ENCODE data around the gene HMBS. TPM values are rescaled to one million over a fixed set of nuclear protein-coding genes. Genes with fewer than 3 reads are reported as not detected.

Gene HMBS
- polyA plus RNA-seq, 4 donors, result 18.4 to 45.3 (median 20.5) TPM

DNA sequence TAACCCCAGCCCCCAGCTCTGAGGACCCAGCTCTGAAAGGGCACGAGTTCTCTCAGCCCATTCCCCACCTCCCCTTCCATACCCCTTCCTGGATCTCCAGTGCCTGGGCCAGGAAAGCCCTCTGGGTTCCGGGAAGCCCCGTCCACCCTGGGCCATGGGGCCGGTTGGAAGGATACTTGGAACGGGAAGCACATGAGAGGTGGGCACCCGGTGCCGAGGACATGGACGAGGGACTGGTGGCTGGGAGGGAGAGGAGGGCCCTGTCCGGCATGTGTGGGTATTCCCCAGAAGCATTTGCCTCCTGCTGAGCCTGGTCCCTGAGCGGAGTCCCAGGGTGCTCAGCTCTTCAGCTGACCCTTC, 31.5 kb downstream of the HMBS start:
- Histone ChIP-seq H3K27ac (ENCODE audit: low read depth in 1 of 3, low read length in 2 of 3) (peak overlapping the region in 1 of 3 donors; percentile 78), H3K27me3 (ENCODE audit: control insufficient read depth in 3 of 3, insufficient read depth in 3 of 3, low read length in 3 of 3) (no peaks in the 10 kb centered on the region), H3K4me1 (ENCODE audit: control insufficient read depth in 3 of 3, insufficient read depth in 2 of 3, low read depth in 1 of 3, low read length in 2 of 3) (peaks cover 0 to 8% (median 0%) of the 10 kb centered on the region in 3 donors), H3K4me3 (ENCODE audit: low read depth in 1 of 3, low read length in 3 of 3) (no peak overlapping the region), H3K36me3 (ENCODE audit: control insufficient read depth in 3 of 3, insufficient read depth in 2 of 3, low read depth in 1 of 3, low read length in 3 of 3) (peaks cover 21 to 55% (median 32%) of the 10 kb centered on the region in 3 donors), H3K9me3 (ENCODE audit: control insufficient read depth in 2 of 2, insufficient read depth in 1 of 2, low read depth in 1 of 2, low read length in 1 of 2) (no peaks in the 10 kb centered on the region)
- FAIRE-seq (no peak), DNase-seq (no peak)
- WGBS, 3 donors, result 84 to 93% (median 89%) methylated on average over 7 to 10 of the region's 10 CpGs

DNA sequence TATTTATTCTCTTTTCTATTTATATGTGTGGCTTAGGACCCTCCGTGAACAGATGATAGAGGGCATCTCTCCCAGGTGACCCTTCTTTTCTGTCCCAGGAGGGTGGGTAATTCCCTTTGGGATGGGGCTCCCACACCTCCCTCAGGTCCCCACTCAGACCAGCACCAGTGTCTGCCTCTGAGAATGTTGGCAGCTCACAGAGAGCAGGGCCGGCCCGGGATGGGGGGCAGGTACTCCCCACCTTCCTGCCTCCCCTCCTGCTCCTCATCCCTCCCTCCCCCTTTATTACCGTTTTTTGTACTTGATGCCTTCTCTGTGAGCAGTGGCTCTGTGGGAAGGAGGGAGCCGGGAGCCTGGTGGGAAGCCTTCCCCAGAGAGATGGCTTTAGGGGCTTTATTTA, 31.9 kb downstream of the HMBS start:
- Histone ChIP-seq H3K36me3 (ENCODE audit: control insufficient read depth in 3 of 3, insufficient read depth in 2 of 3, low read depth in 1 of 3, low read length in 3 of 3) (peaks cover 17 to 51% (median 28%) of the 10 kb centered on the region in 3 donors), H3K27ac (ENCODE audit: low read depth in 1 of 3, low read length in 2 of 3) (no peak overlapping the region), H3K4me3 (ENCODE audit: low read depth in 1 of 3, low read length in 3 of 3) (no peak overlapping the region), H3K4me1 (ENCODE audit: control insufficient read depth in 3 of 3, insufficient read depth in 2 of 3, low read depth in 1 of 3, low read length in 2 of 3) (peaks cover 0 to 8% (median 0%) of the 10 kb centered on the region in 3 donors), H3K9me3 (ENCODE audit: control insufficient read depth in 2 of 2, insufficient read depth in 1 of 2, low read depth in 1 of 2, low read length in 1 of 2) (no peaks in the 10 kb centered on the region), H3K27me3 (ENCODE audit: control insufficient read depth in 3 of 3, insufficient read depth in 3 of 3, low read length in 3 of 3) (no peaks in the 10 kb centered on the region)
- FAIRE-seq, result no peak
- no peak for DNase-seq
- WGBS, 3 donors, result 79 to 83% (median 83%) methylated on average over 5 of the region's 5 CpGs

DNA sequence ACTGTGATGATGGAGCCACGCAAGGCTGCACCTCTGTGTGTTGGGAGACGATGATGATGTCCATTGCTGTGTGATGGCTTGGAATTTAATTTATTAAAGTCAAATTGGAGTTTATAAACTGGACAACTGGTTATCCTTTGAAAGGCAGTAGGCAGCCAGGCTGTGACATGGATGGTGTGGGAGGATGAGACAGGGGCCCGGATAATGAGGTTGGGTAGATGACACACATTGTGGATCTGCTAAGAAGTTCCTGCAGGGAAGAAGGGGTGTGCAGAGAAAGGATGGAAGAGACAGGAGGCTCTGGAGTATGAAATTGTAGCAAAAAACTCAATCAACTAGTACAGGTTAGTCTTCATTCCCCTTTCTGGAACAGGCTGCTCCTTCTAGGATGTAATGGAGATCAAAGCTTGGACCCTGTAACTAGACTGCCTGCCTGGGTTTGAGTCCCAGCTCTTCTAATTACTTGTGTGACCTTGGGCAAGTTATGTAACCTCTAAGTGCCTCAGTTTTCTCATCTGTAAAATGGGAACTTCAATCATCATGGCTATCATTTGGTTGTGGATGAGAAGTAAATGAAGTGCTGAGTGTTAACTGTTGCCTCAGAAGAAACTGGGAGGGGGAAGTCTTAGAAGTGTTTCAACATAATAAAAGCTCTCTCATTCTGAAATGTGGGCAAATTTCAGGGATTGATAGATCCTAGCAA, 32.5 kb downstream of the HMBS start:
- no peak for DNase-seq
- no peak for FAIRE-seq
- Histone ChIP-seq H3K36me3 (ENCODE audit: control insufficient read depth in 3 of 3, insufficient read depth in 2 of 3, low read depth in 1 of 3, low read length in 3 of 3) (peaks cover 16 to 45% (median 24%) of the 10 kb centered on the region in 3 donors), H3K4me3 (ENCODE audit: low read depth in 1 of 3, low read length in 3 of 3) (no peak overlapping the region), H3K4me1 (ENCODE audit: control insufficient read depth in 3 of 3, insufficient read depth in 2 of 3, low read depth in 1 of 3, low read length in 2 of 3) (peaks cover 0 to 10% (median under 1%) of the 10 kb centered on the region in 3 donors), H3K27me3 (ENCODE audit: control insufficient read depth in 3 of 3, insufficient read depth in 3 of 3, low read length in 3 of 3) (no peaks in the 10 kb centered on the region), H3K27ac (ENCODE audit: low read depth in 1 of 3, low read length in 2 of 3) (no peak overlapping the region), H3K9me3 (ENCODE audit: control insufficient read depth in 2 of 2, insufficient read depth in 1 of 2, low read depth in 1 of 2, low read length in 1 of 2) (no peaks in the 10 kb centered on the region)
- 92 to 95% (median 93%) methylated on average over 3 of the region's 3 CpGs for WGBS, 3 donors

DNA sequence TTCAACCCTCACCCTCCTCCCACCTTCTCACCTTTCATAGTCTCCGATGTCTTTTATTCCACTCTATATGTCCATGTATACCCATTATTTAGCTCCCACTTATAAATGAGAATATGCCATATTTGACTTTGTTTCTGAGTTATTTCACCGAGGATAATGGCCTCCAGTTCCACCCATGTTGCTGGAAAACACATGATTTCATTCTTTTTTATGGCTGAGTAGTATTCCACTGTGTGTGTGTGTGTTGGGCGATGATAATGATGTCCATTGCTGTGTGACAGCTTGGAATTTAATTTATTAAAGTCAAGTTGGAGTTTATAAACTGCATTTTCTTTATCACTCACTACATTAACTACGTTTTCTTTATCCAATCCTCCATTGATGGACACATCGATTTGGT, 33.5 kb downstream of the HMBS start:
- Histone ChIP-seq H3K36me3 (ENCODE audit: control insufficient read depth in 3 of 3, insufficient read depth in 2 of 3, low read depth in 1 of 3, low read length in 3 of 3) (peaks cover 9 to 34% (median 15%) of the 10 kb centered on the region in 3 donors), H3K27me3 (ENCODE audit: control insufficient read depth in 3 of 3, insufficient read depth in 3 of 3, low read length in 3 of 3) (no peaks in the 10 kb centered on the region), H3K4me3 (ENCODE audit: low read depth in 1 of 3, low read length in 3 of 3) (no peak overlapping the region), H3K4me1 (ENCODE audit: control insufficient read depth in 3 of 3, insufficient read depth in 2 of 3, low read depth in 1 of 3, low read length in 2 of 3) (peaks cover 1 to 15% (median 6%) of the 10 kb centered on the region in 3 donors), H3K27ac (ENCODE audit: low read depth in 1 of 3, low read length in 2 of 3) (no peak overlapping the region), H3K9me3 (ENCODE audit: control insufficient read depth in 2 of 2, insufficient read depth in 1 of 2, low read depth in 1 of 2, low read length in 1 of 2) (no peaks in the 10 kb centered on the region)
- 95 to 96% (median 96%) methylated on average over 5 of the region's 5 CpGs for WGBS, 3 donors
- DNase-seq, result no peak
- no peak for FAIRE-seq

DNA sequence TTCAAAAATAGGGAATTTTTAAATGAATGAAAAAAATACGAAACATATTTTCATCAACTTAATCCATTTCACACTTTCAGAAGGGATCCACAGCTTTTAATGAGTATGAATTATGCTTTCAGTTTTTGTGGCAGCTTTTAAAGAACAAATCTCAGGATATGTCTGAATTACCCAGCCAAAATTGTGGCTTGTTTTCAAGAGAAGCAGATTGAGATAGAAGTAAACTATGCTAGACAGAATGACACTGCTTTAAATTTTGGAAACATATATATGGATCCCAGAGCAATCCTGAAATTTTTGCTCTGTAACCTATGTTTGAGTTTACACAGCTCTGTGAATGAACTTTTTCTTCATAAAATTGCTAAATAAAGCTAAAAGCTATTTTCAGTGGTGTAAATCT, 34.3 kb downstream of the HMBS start:
- FAIRE-seq (no peak), DNase-seq (no peak)
- WGBS, 3 donors, result 93 to 97% (median 95%) methylated on average over 1 of the region's 1 CpG
- Histone ChIP-seq H3K9me3 (ENCODE audit: control insufficient read depth in 2 of 2, insufficient read depth in 1 of 2, low read depth in 1 of 2, low read length in 1 of 2) (no peaks in the 10 kb centered on the region), H3K27me3 (ENCODE audit: control insufficient read depth in 3 of 3, insufficient read depth in 3 of 3, low read length in 3 of 3) (no peaks in the 10 kb centered on the region), H3K36me3 (ENCODE audit: control insufficient read depth in 3 of 3, insufficient read depth in 2 of 3, low read depth in 1 of 3, low read length in 3 of 3) (peaks cover 9 to 33% (median 17%) of the 10 kb centered on the region in 3 donors), H3K4me1 (ENCODE audit: control insufficient read depth in 3 of 3, insufficient read depth in 2 of 3, low read depth in 1 of 3, low read length in 2 of 3) (peaks cover 1 to 15% (median 6%) of the 10 kb centered on the region in 3 donors), H3K27ac (ENCODE audit: low read depth in 1 of 3, low read length in 2 of 3) (no peak overlapping the region), H3K4me3 (ENCODE audit: low read depth in 1 of 3, low read length in 3 of 3) (no peak overlapping the region)

DNA sequence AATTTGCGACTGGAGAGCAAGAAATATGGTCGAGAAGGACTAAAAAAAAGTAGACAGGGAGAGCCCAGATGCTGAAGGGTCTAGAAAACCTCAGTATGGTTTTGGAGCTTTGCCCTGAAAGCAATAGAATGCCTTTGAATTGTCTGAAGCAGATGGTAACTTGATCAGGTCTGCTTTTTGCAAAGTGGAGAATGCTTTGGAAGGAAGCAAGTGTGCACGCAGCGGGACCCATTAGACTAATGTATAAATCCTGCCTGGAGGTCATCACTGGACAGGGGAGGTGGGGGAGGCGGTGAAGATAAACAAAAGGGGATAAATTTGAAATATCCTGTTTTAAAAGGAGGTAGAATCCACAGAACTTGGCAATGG, 35.9 kb downstream of the HMBS start:
- peak overlapping the region in 1 of 3 donors; percentile 60 for H3K4me3 ChIP-seq (ENCODE audit: low read depth in 1 of 3, low read length in 3 of 3)
- no peaks in the 10 kb centered on the region for H3K27me3 ChIP-seq (ENCODE audit: control insufficient read depth in 3 of 3, insufficient read depth in 3 of 3, low read length in 3 of 3)
- H3K27ac ChIP-seq (ENCODE audit: low read depth in 1 of 3, low read length in 2 of 3), result peak overlapping the region in 2 of 3 donors; percentile 68 to 84
- no peak for DNase-seq
- H3K4me1 ChIP-seq (ENCODE audit: control insufficient read depth in 3 of 3, insufficient read depth in 2 of 3, low read depth in 1 of 3, low read length in 2 of 3), result peaks cover 1 to 21% (median 6%) of the 10 kb centered on the region in 3 donors
- no peak for FAIRE-seq
- WGBS, 3 donors, result 10 to 23% (median 20%) methylated on average over 5 of the region's 5 CpGs
- H3K36me3 ChIP-seq (ENCODE audit: control insufficient read depth in 3 of 3, insufficient read depth in 2 of 3, low read depth in 1 of 3, low read length in 3 of 3), result peaks cover 5 to 33% (median 14%) of the 10 kb centered on the region in 3 donors
- no peaks in the 10 kb centered on the region for H3K9me3 ChIP-seq (ENCODE audit: control insufficient read depth in 2 of 2, insufficient read depth in 1 of 2, low read depth in 1 of 2, low read length in 1 of 2)

DNA sequence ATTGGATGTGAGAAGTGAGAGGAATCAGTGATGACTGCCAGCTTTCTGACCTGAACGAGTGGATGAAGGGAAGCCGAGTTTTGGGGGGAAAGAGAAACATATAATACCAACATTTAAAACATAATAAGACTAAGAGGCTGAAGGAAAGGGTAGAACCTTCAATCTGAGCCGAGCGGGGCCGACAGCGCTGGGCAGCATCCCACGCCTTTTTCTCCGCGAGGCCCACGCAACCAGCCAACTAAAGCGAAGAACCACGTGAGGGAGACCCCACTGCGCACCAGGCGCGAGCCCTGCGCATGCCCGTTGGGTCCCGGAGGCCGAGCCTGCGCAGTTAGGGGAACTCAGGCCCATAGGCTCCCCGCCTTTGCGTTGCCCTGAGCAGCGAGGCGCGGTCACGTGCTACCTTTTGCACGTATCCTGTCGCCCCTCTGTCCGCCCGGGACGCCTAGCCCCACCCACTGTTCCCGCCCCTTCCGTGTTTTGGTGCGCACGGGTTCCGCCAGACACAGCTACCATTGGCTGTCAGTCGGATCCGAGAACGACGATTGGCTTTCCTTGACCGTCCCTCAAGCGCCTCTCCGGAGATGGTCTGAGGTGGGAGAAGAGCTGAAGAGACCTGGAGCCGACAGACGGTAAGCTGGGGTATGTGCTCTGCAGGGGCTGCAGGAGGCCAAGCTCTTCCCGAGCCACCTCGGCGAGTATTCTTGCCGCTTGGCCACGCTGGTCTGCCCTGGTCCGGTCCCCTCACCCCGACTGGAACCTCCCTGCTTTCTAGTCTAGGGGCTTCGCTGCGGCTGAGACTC, 36.5 kb downstream of the HMBS start, which contains the start of gene HINFP:
TSS of gene HINFP (plus strand) at position 573 of the 803 bp plus-strand sequence. CDS start 5,365 bp downstream, outside the sequence.
- peak; percentile 99 for DNase-seq
- 0 to 1% (median 1%) methylated on average over 47 to 54 of the region's 54 CpGs for WGBS, 3 donors
- peak within 1 kb of the TSS; percentile 71 to 89 (median 84) for H3K27ac ChIP-seq (ENCODE audit: low read depth in 1 of 3, low read length in 2 of 3)
- no peak for FAIRE-seq
- no peaks in the 10 kb centered on the region for H3K27me3 ChIP-seq (ENCODE audit: control insufficient read depth in 3 of 3, insufficient read depth in 3 of 3, low read length in 3 of 3)
- peak within 1 kb of the TSS; percentile 84 to 91 (median 85) for H3K4me3 ChIP-seq (ENCODE audit: low read depth in 1 of 3, low read length in 3 of 3)
- no peaks in the 10 kb centered on the region for H3K9me3 ChIP-seq (ENCODE audit: control insufficient read depth in 2 of 2, insufficient read depth in 1 of 2, low read depth in 1 of 2, low read length in 1 of 2)
- H3K36me3 ChIP-seq (ENCODE audit: control insufficient read depth in 3 of 3, insufficient read depth in 2 of 3, low read depth in 1 of 3, low read length in 3 of 3), result peaks cover 0 to 27% (median 8%) of the 10 kb centered on the region in 3 donors
- H3K4me1 ChIP-seq (ENCODE audit: control insufficient read depth in 3 of 3, insufficient read depth in 2 of 3, low read depth in 1 of 3, low read length in 2 of 3), result peaks cover 1 to 22% (median 6%) of the 10 kb centered on the region in 3 donors

GRCh38 chr11:119121811-119122124, 37.1 kb downstream of the HMBS start:
- FAIRE-seq (no peak), DNase-seq (no peak)
- H3K27me3 ChIP-seq (ENCODE audit: control insufficient read depth in 3 of 3, insufficient read depth in 3 of 3, low read length in 3 of 3), result no peaks in the 10 kb centered on the region
- H3K27ac ChIP-seq (ENCODE audit: low read depth in 1 of 3, low read length in 2 of 3), result peak overlapping the region; percentile 71 to 89 (median 73)
- 0% methylated on average over 20 of the region's 20 CpGs for WGBS, 3 donors
- peak overlapping the region; percentile 84 to 91 (median 85) for H3K4me3 ChIP-seq (ENCODE audit: low read depth in 1 of 3, low read length in 3 of 3)
- H3K36me3 ChIP-seq (ENCODE audit: control insufficient read depth in 3 of 3, insufficient read depth in 2 of 3, low read depth in 1 of 3, low read length in 3 of 3), result peaks cover 0 to 24% (median 4%) of the 10 kb centered on the region in 3 donors
- no peaks in the 10 kb centered on the region for H3K9me3 ChIP-seq (ENCODE audit: control insufficient read depth in 2 of 2, insufficient read depth in 1 of 2, low read depth in 1 of 2, low read length in 1 of 2)
- H3K4me1 ChIP-seq (ENCODE audit: control insufficient read depth in 3 of 3, insufficient read depth in 2 of 3, low read depth in 1 of 3, low read length in 2 of 3), result peaks cover 3 to 27% (median 6%) of the 10 kb centered on the region in 3 donors
